SK-N-SH (cell line): Measurements from ENCODE around the gene THSD4. TPM values are rescaled to one million over a fixed set of nuclear protein-coding genes. Genes with fewer than 3 reads are reported as not detected.

Experiments used
- CTCF ChIA-PET: fragments of 300-600, 350-600 bp; formaldehyde crosslinking; extraction: SDS; loops from one replicate; lab custom pipeline; 2021; lab: Yijun Ruan, JAX
- POLR2A ChIA-PET: fragments of 350-600 bp; sonication (Branson Sonifier 250); formaldehyde crosslinking; extraction: SDS; loops from one replicate; lab custom pipeline; 2020; ENCODE audit warnings: antibody characterized with exemption, inconsistent platforms; lab: Yijun Ruan, JAX
- DNase-seq: peaks from one replicate; pipeline ENCODE4 v3.0.0; 2012
- H2AFZ ChIP-seq: fragments of 200-600 bp; sonication (generic); 2 replicates; pipeline ENCODE4 v1.8.1; 2016; ENCODE audit warnings: antibody characterized with exemption, mild to moderate bottlenecking, low read depth
- H3F3A ChIP-seq: fragments of 200-600 bp; sonication (generic); replicated peaks from 2 replicates; pipeline ENCODE3; 2016; ENCODE audit warnings: antibody characterized with exemption, mild to moderate bottlenecking; ENCODE audit not compliant: insufficient read depth
- H3K27ac ChIP-seq, 2 experiments: fragments of 200-500 bp in 1 of 2; fragments of 200-600 bp in 1 of 2; sonication (Bioruptor generic) in 1 of 2; sonication (generic), shearing (Covaris generic) in 1 of 2; 2 replicates each; pipeline versions ENCODE4 v1.5.1 to v1.6.1; 2014 to 2016; ENCODE audit warnings: low read depth in 2 of 2, inconsistent platforms in 1 of 2, low read length in 1 of 2, mild to moderate bottlenecking in 1 of 2, mixed read lengths in 1 of 2
- H3K27me3 ChIP-seq: fragments of 200-600 bp; sonication (generic), shearing (Covaris generic); 2 replicates; pipeline ENCODE4 v1.6.1; 2016; ENCODE audit warnings: mixed run types; ENCODE audit not compliant: insufficient read depth
- H3K36me3 ChIP-seq, 2 experiments: fragments of 200-500 bp in 1 of 2; fragments of 200-600 bp in 1 of 2; sonication (Bioruptor generic) in 1 of 2; sonication (generic) in 1 of 2; replicated peaks in 1 of 2; 2 replicates each; pipeline versions ENCODE3 to v1.5.1; 2014 to 2016; ENCODE audit warnings: low read length in 1 of 2, mild to moderate bottlenecking in 1 of 2; ENCODE audit not compliant: insufficient read depth in 2 of 2, control insufficient read depth in 1 of 2
- H3K4me1 ChIP-seq, 2 experiments: fragments of 200-500 bp in 1 of 2; fragments of 200-600 bp in 1 of 2; sonication (Bioruptor generic) in 1 of 2; sonication (generic), shearing (Covaris generic) in 1 of 2; 2 replicates each; pipeline versions ENCODE4 v1.5.1 to v1.6.1; 2014 to 2016; ENCODE audit warnings: low read depth in 1 of 2, low read length in 1 of 2, mixed run types in 1 of 2; ENCODE audit not compliant: insufficient read depth in 2 of 2, control insufficient read depth in 1 of 2
- H3K4me2 ChIP-seq: fragments of 200-600 bp; sonication (generic), shearing (Covaris generic); 2 replicates; pipeline ENCODE4 v1.6.1; 2017; ENCODE audit warnings: mixed run types
- H3K4me3 ChIP-seq, 2 experiments: fragments of 200-500 bp in 1 of 2; fragments of 200-600 bp in 1 of 2; sonication (Bioruptor generic) in 1 of 2; sonication (generic), shearing (Covaris generic) in 1 of 2; 2 replicates each; pipeline versions ENCODE4 v1.5.1 to v1.8.1; 2014 to 2016; ENCODE audit warnings: low read depth in 2 of 2, inconsistent platforms in 1 of 2, low read length in 1 of 2, mild to moderate bottlenecking in 1 of 2, mixed read lengths in 1 of 2, moderate library complexity in 1 of 2
- H3K79me2 ChIP-seq: fragments of 200-600 bp; sonication (generic); 2 replicates; pipeline ENCODE4 v1.8.1; 2017; ENCODE audit warnings: mild to moderate bottlenecking; ENCODE audit not compliant: insufficient read depth
- H3K9ac ChIP-seq: fragments of 200-600 bp; sonication (generic); 2 replicates; pipeline ENCODE4 v1.6.1; 2017; ENCODE audit warnings: mixed run types
- H3K9me2 ChIP-seq: fragments of 200-600 bp; sonication (generic); 2 replicates; pipeline ENCODE4 v1.6.1; 2017; ENCODE audit warnings: mixed run types
- H3K9me3 ChIP-seq: fragments of 200-600 bp; sonication (generic); 2 replicates; pipeline ENCODE4 v1.6.1; 2017; ENCODE audit warnings: mixed run types, mild to moderate bottlenecking, moderate library complexity
- H4K20me1 ChIP-seq: fragments of 200-600 bp; sonication (generic); 2 replicates; pipeline ENCODE4 v1.6.1; 2017; ENCODE audit warnings: mild to moderate bottlenecking, mixed run types; ENCODE audit not compliant: insufficient read depth
- EZH2phosphoT487 ChIP-seq: fragments of 200-600 bp; sonication (generic); IDR thresholded peaks from 2 replicates; pipeline ENCODE4 v1.6.1; 2017; ENCODE audit warnings: low read depth, mixed run types, mild to moderate bottlenecking, antibody characterized with exemption, moderate library complexity, borderline replicate concordance
- FOXJ3 ChIP-seq: sonication (generic); formaldehyde crosslinking; IDR thresholded peaks from 2 replicates; pipeline ENCODE4 v1.5.1; 2020; ENCODE audit warnings: mild to moderate bottlenecking, missing genetic modification reagents
- MEF2A ChIP-seq: IDR thresholded peaks from 2 replicates; pipeline ENCODE4 v1.4.0; 2012; ENCODE audit warnings: low read depth, borderline replicate concordance
- MXI1 ChIP-seq: IDR thresholded peaks from 2 replicates; pipeline ENCODE4 v1.6.1; 2012; ENCODE audit warnings: mild to moderate bottlenecking, low read depth, low read length, improper control_type of control experiment
- TAF1 ChIP-seq: IDR thresholded peaks from 2 replicates; pipeline ENCODE4 v1.6.1; 2012; ENCODE audit warnings: low read depth, mild to moderate bottlenecking, low read length, moderate library complexity, borderline replicate concordance
- WGBS: methylation state at CpG from one replicate; pipeline ENCODE4 v1.1.6; 2017; ENCODE audit warnings: low lambda C conversion rate; 5-methylcytosine and 5-hydroxymethylcytosine counted together
- polyA plus RNA-seq, 3 experiments: library from polyadenylated mRNA; depleted of rRNA; stranded (reverse); fragments of >200 nt; gene quantifications; 2 replicates each; pipeline ENCODE4 v1.2.3, GENCODE V29; 2012

The THSD4 gene
- polyA plus RNA-seq, 1 of the 3 experiments (the other 2 are of a cell fraction) = 79.1 TPM

DNA sequence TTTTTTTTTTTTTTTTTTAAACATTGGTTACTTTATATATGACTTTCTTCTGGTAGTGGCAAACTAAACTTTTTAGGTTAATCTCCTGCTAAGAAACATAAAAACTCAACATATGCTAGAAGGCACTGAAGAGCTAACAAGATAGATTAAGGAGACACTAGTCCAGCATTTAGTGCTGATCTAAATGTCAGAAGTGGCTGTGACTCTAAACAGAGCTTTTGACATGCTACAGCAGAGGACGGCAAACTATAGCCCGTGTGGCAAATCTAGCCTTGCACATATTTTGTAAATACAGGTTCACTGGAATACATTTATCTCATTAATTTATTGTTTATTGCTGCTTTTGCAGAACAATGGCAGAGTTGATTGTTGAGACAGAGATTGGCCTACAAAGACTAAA, 715.7 kb downstream of the THSD4 start:
- TF ChIP-seq EZH2phosphoT487 (no peak), FOXJ3 (CRISPR knock-in tag) (no peak), MXI1 (no peak), TAF1 (no peak), MEF2A (no peak)
- WGBS = 81% methylated on average over 2 of the region's 2 CpGs
- POLR2A ChIA-PET = no interaction called here
- Histone ChIP-seq H3K4me1 (no peaks in the 10 kb centered on the region; a peak in 1 of 4 replicates), H3K27me3 (no peaks in the 10 kb centered on the region), H3K9me3 (no peaks in the 10 kb centered on the region), H2AFZ (no peak overlapping the region), H3K9me2 (no peaks in the 10 kb centered on the region), H3K4me3 (no peak overlapping the region), H3K79me2 (no peaks in the 10 kb centered on the region), H3K9ac (no peak overlapping the region), H3K27ac (no peak overlapping the region), H3K36me3 (peaks cover 41 to 49% of the 10 kb centered on the region in 2 experiments), H3K4me2 (no peak overlapping the region), H3F3A (no peaks in the 10 kb centered on the region), H4K20me1 (no peaks in the 10 kb centered on the region)
- CTCF ChIA-PET = interaction anchor here (1.6 kb wide), 1 partner anchor 28 kb away, joined by 3 read pairs; no protein-coding TSS in a partner anchor
- no peak for DNase-seq

Other genes starting within 250 kb of the THSD4 start
- 2.9 and 3.2 TPM in 2 replicates for gene THAP10, start 223.0 kb upstream of the THSD4 start, polyA plus RNA-seq (2012; rRNA removed)
- gene LRRC49, start 222.6 kb upstream of the THSD4 start, polyA plus RNA-seq (2012; rRNA removed) = 7.2 and 10.4 TPM in 2 replicates